GM12801 (cell line): ENCODE results near the gene ZNF267.

Experiments
- CTCF ChIP-seq: IDR thresholded peaks from one replicate; pipeline ENCODE4 v1.5.1; 2011; ENCODE audit warnings: control low read depth; ENCODE audit not compliant: insufficient read length; ENCODE audit errors: extremely low read depth

The ZNF267 gene

GRCh38 chr16:31868691-31869167 is 4.9 kb upstream of the ZNF267 start:
- no peak for TF ChIP-seq CTCF

GRCh38 chr16:31869511-31870201 is 4.0 kb upstream of the ZNF267 start:
- no peak for TF ChIP-seq CTCF

GRCh38 chr16:31870809-31871208 is 2.8 kb upstream of the ZNF267 start:
- no peak for TF ChIP-seq CTCF

GRCh38 chr16:31871510-31871909 is 2.1 kb upstream of the ZNF267 start:
- TF ChIP-seq CTCF = no peak

GRCh38 chr16:31872201-31872600 is 1.4 kb upstream of the ZNF267 start:
- no peak for TF ChIP-seq CTCF

- TF ChIP-seq CTCF = no peak
Observed at GRCh38 chr16:31874366-31875111, 932 bp downstream of the ZNF267 start.

- TF ChIP-seq CTCF = no peak
Observed at GRCh38 chr16:31875112-31875803, 1.7 kb downstream of the ZNF267 start.
